CD4-positive, alpha-beta T cell treated with Interleukin-15 for 1 hour (primary cell): Measurements from ENCODE around the gene TMEM92.

Experiments
- DNase-seq: peaks from one replicate; pipeline ENCODE4 v3.0.0-alpha.2; 2020

The TMEM92 gene

GRCh38 chr17:50274142-50274896, at the start of gene TMEM92:
Gene TMEM92 (plus strand): TSS chr17:50274466. CDS start chr17:50274502, 36 bp downstream.
- no peak for DNase-seq

- DNase-seq = no peak
Observed at GRCh38 chr17:50225701-50226240, 48.5 kb upstream of the TMEM92 start.

GRCh38 chr17:50234581-50234980, 39.7 kb upstream of the TMEM92 start:
- DNase-seq = no peak

- no peak for DNase-seq
Observed at GRCh38 chr17:50237901-50238300, 36.4 kb upstream of the TMEM92 start.

GRCh38 chr17:50238601-50239280, 35.5 kb upstream of the TMEM92 start:
- DNase-seq = no peak

GRCh38 chr17:50239937-50240336, 34.3 kb upstream of the TMEM92 start:
- DNase-seq = no peak

- DNase-seq = no peak
Observed at GRCh38 chr17:50240851-50241250, 33.4 kb upstream of the TMEM92 start.

- no peak for DNase-seq
Observed at GRCh38 chr17:50241431-50241830, 32.8 kb upstream of the TMEM92 start.

- no peak for DNase-seq
Observed at GRCh38 chr17:50244771-50245170, 29.5 kb upstream of the TMEM92 start.

- DNase-seq = no peak
Observed at GRCh38 chr17:50248255-50248654, 26.0 kb upstream of the TMEM92 start.

- no peak for DNase-seq
Observed at GRCh38 chr17:50252781-50253180, 21.5 kb upstream of the TMEM92 start.

GRCh38 chr17:50255766-50256635, 18.3 kb upstream of the TMEM92 start:
- DNase-seq = no peak

- DNase-seq = no peak
Observed at GRCh38 chr17:50256826-50257618, 17.2 kb upstream of the TMEM92 start.

- DNase-seq = no peak
Observed at GRCh38 chr17:50257676-50258224, 16.5 kb upstream of the TMEM92 start.

GRCh38 chr17:50258647-50259476, 15.4 kb upstream of the TMEM92 start:
- no peak for DNase-seq

GRCh38 chr17:50259477-50260324, 14.6 kb upstream of the TMEM92 start:
- no peak for DNase-seq

GRCh38 chr17:50260501-50260911, 13.8 kb upstream of the TMEM92 start:
- DNase-seq = no peak

GRCh38 chr17:50261051-50261915, 13.0 kb upstream of the TMEM92 start:
- no peak for DNase-seq
